PFSK-1 (cell line): ENCODE results near the gene PI4KA.

Experiments used
- FOXP2 ChIP-seq: optimal IDR thresholded peaks from 2 replicates; pipeline ENCODE3; 2011; ENCODE audit warnings: borderline replicate concordance, control low read depth, inconsistent platforms; ENCODE audit not compliant: insufficient read depth; ENCODE audit errors: extremely low read length, extremely low read depth
- POLR2AphosphoS5 ChIP-seq: IDR thresholded peaks from 2 replicates; pipeline ENCODE4 v1.6.1; 2012; ENCODE audit warnings: low read depth, mild to moderate bottlenecking, control low read depth, low read length, moderate library complexity
- REST ChIP-seq, 2 experiments: IDR thresholded peaks; 2 replicates each; pipeline versions ENCODE4 v1.6.1 to v1.8.0; 2011 to 2012; ENCODE audit warnings: low read depth in 2 of 2, low read length in 2 of 2, control low read depth in 1 of 2, inconsistent platforms in 1 of 2, mild to moderate bottlenecking in 1 of 2, moderate library complexity in 1 of 2; ENCODE audit not compliant: insufficient read depth in 1 of 2
- SIN3A ChIP-seq: IDR thresholded peaks from 2 replicates; pipeline ENCODE4 v1.6.1; 2012; ENCODE audit warnings: mild to moderate bottlenecking, low read length, moderate library complexity, borderline replicate concordance; ENCODE audit not compliant: insufficient read depth
- TAF1 ChIP-seq: IDR thresholded peaks from 2 replicates; pipeline ENCODE4 v1.6.1; 2012; ENCODE audit warnings: low read length, control low read depth, borderline replicate concordance; ENCODE audit not compliant: insufficient read depth

PI4KA gene

GRCh38 chr22:20659258-20659657, 199.4 kb downstream of the PI4KA start:
- TF ChIP-seq FOXP2 (no peak), SIN3A (no peak), REST (IDR thresholded peaks at IDR 0.05; ENCODE audit: insufficient read depth in 1 of 2, low read depth in 2 of 2, low read length in 2 of 2) (no peak), POLR2AphosphoS5 (no peak), TAF1 (no peak)

- TF ChIP-seq FOXP2 = no peak
- TF ChIP-seq REST (IDR thresholded peaks at IDR 0.05; ENCODE audit: insufficient read depth in 1 of 2, low read depth in 2 of 2, low read length in 2 of 2) = no peak
- no peak for TF ChIP-seq TAF1
These were observed 200.0 kb downstream of the PI4KA start for GRCh38 chr22:20658433-20659222.

- TF ChIP-seq TAF1 = no peak
- no peak for TF ChIP-seq FOXP2
- no peak for TF ChIP-seq POLR2AphosphoS5
- TF ChIP-seq REST (IDR thresholded peaks at IDR 0.05; ENCODE audit: insufficient read depth in 1 of 2, low read depth in 2 of 2, low read length in 2 of 2) = no peak
- TF ChIP-seq SIN3A = no peak
These were observed 200.6 kb downstream of the PI4KA start for GRCh38 chr22:20657963-20658362.
